Astrocyte (in vitro differentiated cells and primary cell): ENCODE results near the gene FASN.

Experiments used
- EZH2 ChIP-seq: IDR thresholded peaks from 2 replicates; pipeline ENCODE4 v1.6.1; 2012; ENCODE audit warnings: mild to moderate bottlenecking, low read length, inconsistent platforms; ENCODE audit not compliant: insufficient read depth
- TF ChIP-seq, protein P1 (sequence below): IDR thresholded peaks from 2 replicates; pipeline ENCODE4 v1.5.1; 2011; ENCODE audit warnings: low read depth, mild to moderate bottlenecking, inconsistent platforms, low read length, moderate library complexity; ENCODE audit not compliant: insufficient read depth

DNA sequence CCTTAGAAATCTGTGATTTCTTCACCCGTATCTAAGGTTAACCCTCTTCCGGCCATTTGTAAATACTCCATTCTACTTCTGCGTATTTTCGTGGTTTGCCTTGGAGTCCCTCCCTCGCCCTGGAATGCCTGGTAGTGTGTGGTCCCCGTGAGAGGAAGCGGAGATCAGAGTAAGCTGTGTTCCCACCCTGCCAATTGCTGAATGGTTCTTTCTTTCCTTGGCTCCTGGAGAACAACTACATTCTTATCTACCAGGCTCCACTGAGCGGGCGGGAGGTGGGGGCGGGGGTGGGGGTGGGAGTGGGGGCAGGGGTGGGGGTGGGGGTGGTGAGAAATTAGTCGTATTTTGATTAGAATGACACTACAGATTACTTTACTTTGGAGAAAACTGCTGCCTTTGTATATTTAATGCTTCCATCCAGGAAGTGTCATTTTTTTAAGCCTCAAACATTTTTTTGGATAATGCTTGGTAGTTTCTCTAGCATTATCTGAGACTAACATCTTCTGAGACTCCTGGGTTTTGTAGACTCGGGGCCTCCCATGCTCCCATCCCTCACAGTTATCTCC, 20.9 kb upstream of the FASN start:
- TF ChIP-seq, protein P1, sequence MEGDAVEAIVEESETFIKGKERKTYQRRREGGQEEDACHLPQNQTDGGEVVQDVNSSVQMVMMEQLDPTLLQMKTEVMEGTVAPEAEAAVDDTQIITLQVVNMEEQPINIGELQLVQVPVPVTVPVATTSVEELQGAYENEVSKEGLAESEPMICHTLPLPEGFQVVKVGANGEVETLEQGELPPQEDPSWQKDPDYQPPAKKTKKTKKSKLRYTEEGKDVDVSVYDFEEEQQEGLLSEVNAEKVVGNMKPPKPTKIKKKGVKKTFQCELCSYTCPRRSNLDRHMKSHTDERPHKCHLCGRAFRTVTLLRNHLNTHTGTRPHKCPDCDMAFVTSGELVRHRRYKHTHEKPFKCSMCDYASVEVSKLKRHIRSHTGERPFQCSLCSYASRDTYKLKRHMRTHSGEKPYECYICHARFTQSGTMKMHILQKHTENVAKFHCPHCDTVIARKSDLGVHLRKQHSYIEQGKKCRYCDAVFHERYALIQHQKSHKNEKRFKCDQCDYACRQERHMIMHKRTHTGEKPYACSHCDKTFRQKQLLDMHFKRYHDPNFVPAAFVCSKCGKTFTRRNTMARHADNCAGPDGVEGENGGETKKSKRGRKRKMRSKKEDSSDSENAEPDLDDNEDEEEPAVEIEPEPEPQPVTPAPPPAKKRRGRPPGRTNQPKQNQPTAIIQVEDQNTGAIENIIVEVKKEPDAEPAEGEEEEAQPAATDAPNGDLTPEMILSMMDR, result no peak
- no peak for TF ChIP-seq EZH2
